Endothelial cell of umbilical vein (primary cell): Measurements from ENCODE around the gene NEURL1B. TPM values are rescaled to one million over a fixed set of nuclear protein-coding genes. Genes with fewer than 3 reads are reported as not detected.

Experiments
- BruUV-seq: library from RNA; stranded (reverse); fragments of 400-500 nt; replicated peaks from 2 replicates; lab custom pipeline; 2021; lab: Mats Ljungman, UMichigan
- CTCF ChIA-PET: fragments of 300-600, 350-600 bp; sonication (Branson Sonifier 250); formaldehyde crosslinking; loops from one replicate; lab custom pipeline; 2021; ENCODE audit warnings: antibody characterized with exemption, inconsistent platforms; lab: Charles Lee
- POLR2A ChIA-PET: fragments of 300-600, 350-600 bp; sonication (Branson Sonifier 250); formaldehyde crosslinking; loops from one replicate; lab custom pipeline; 2021; ENCODE audit warnings: antibody characterized with exemption, inconsistent platforms; lab: Charles Lee
- DNase-seq: peaks from one replicate; pipeline ENCODE4 v3.0.0-alpha.2; 2011; ENCODE audit warnings: low read depth, low spot score
- FAIRE-seq: peaks from 2 replicates; lab custom pipeline; 2011; peaks lifted over from hg19 to GRCh38; lab: Jason Lieb, UNC
- H2AFZ ChIP-seq: 2 replicates; pipeline ENCODE4 v1.6.0; 2012; ENCODE audit warnings: low read depth, low read length, control low read depth, inconsistent platforms
- H3K27ac ChIP-seq: 2 replicates; pipeline ENCODE4 v1.5.1; 2011; ENCODE audit warnings: low read depth, mild to moderate bottlenecking, control low read depth, low read length, moderate library complexity; ENCODE audit not compliant: insufficient read depth
- H3K27me3 ChIP-seq, 2 experiments: 2 replicates each; pipeline versions ENCODE4 v1.6.0 to v1.6.1; 2011; ENCODE audit warnings: low read length in 2 of 2, mixed read lengths in 1 of 2; ENCODE audit not compliant: control insufficient read depth in 2 of 2, insufficient read depth in 2 of 2
- H3K36me3 ChIP-seq, 2 experiments: 2 replicates in 1 of 2; 3 replicates in 1 of 2; pipeline ENCODE4 v1.5.1; 2011; ENCODE audit warnings: low read length in 2 of 2, mild to moderate bottlenecking in 1 of 2, moderate library complexity in 1 of 2; ENCODE audit not compliant: control insufficient read depth in 2 of 2, insufficient read depth in 2 of 2; ENCODE audit errors: extremely low read depth in 1 of 2
- H3K4me1 ChIP-seq: 3 replicates; pipeline ENCODE4 v1.5.1; 2011; ENCODE audit warnings: mild to moderate bottlenecking, low read length; ENCODE audit not compliant: control insufficient read depth, insufficient read depth; ENCODE audit errors: extremely low read depth
- H3K4me2 ChIP-seq: 2 replicates; pipeline ENCODE4 v1.6.1; 2011; ENCODE audit warnings: low read length, control low read depth, mixed read lengths; ENCODE audit not compliant: insufficient read depth
- H3K4me3 ChIP-seq, 3 experiments: fragments of 200-600 bp in 1 of 3; sonication (generic), shearing (Covaris generic) in 1 of 3; replicated peaks in 1 of 3; 2 replicates each; pipeline ENCODE4 v1.5.1; 2011 to 2016; ENCODE audit warnings: control low read depth in 3 of 3, low read length in 3 of 3, mild to moderate bottlenecking in 2 of 3, inconsistent platforms in 1 of 3, low read depth in 1 of 3, moderate library complexity in 1 of 3; ENCODE audit not compliant: insufficient read depth in 1 of 3
- H3K79me2 ChIP-seq: 2 replicates; pipeline ENCODE4 v1.6.0; 2012; ENCODE audit warnings: low read length, inconsistent platforms; ENCODE audit not compliant: control insufficient read depth, insufficient read depth
- H3K9ac ChIP-seq: replicated peaks from 2 replicates; pipeline ENCODE3; 2011; ENCODE audit warnings: low read length, control low read depth; ENCODE audit not compliant: insufficient read depth; ENCODE audit errors: extremely low read depth
- H3K9me1 ChIP-seq: replicated peaks from 3 replicates; pipeline ENCODE4 v1.6.0; 2011; ENCODE audit warnings: mild to moderate bottlenecking, low read length; ENCODE audit not compliant: control insufficient read depth, insufficient read depth; ENCODE audit errors: extremely low read depth
- H3K9me3 ChIP-seq: replicated peaks from 2 replicates; pipeline ENCODE4 v1.5.1; 2012; ENCODE audit warnings: low read length, inconsistent platforms; ENCODE audit not compliant: control insufficient read depth, insufficient read depth
- H4K20me1 ChIP-seq: replicated peaks from 2 replicates; pipeline ENCODE3; 2011; ENCODE audit warnings: mild to moderate bottlenecking, low read length; ENCODE audit not compliant: control insufficient read depth, insufficient read depth; ENCODE audit errors: extremely low read depth
- EZH2 ChIP-seq: IDR thresholded peaks from 2 replicates; pipeline ENCODE4 v1.6.1; 2012; ENCODE audit warnings: borderline replicate concordance, low read depth, mild to moderate bottlenecking, moderate library complexity, low read length, inconsistent platforms; ENCODE audit not compliant: severe bottlenecking
- FOS ChIP-seq: IDR thresholded peaks from 2 replicates; pipeline ENCODE4 v1.6.1; 2011; ENCODE audit warnings: mild to moderate bottlenecking, low read length, moderate library complexity, borderline replicate concordance; ENCODE audit not compliant: insufficient read depth
- GATA2 ChIP-seq: IDR thresholded peaks from 2 replicates; pipeline ENCODE4 v1.7.0; 2011; ENCODE audit warnings: low read depth, mild to moderate bottlenecking, moderate library complexity, mixed read lengths, low read length; ENCODE audit not compliant: insufficient read length, insufficient read depth
- JUN ChIP-seq: IDR thresholded peaks from 2 replicates; pipeline ENCODE4 v1.6.1; 2011; ENCODE audit warnings: borderline replicate concordance, low read depth; ENCODE audit not compliant: insufficient read length, insufficient read depth
- MYC ChIP-seq: IDR thresholded peaks from one replicate; pipeline ENCODE4 v1.6.1; 2011; ENCODE audit warnings: mild to moderate bottlenecking, low read depth, low read length
- POLR2A ChIP-seq: IDR thresholded peaks from 2 replicates; pipeline ENCODE4 v1.6.1; 2012; ENCODE audit warnings: low read depth, mild to moderate bottlenecking, control low read depth, low read length
- POLR2AphosphoS5 ChIP-seq: IDR thresholded peaks from 2 replicates; pipeline ENCODE4 v1.6.1; 2012; ENCODE audit warnings: low read depth, mild to moderate bottlenecking, control low read depth, low read length, moderate library complexity; ENCODE audit not compliant: insufficient read depth
- dilution Hi-C: fragments of 300-500 bp; cut with MboI; formaldehyde crosslinking; loops from one replicate; pipeline ENCODE4 v1.15.0; 2019; ENCODE audit warnings: low sequenced_read_pairs; ENCODE audit not compliant: extremely low pct_ligation_motif_present
- intact Hi-C: fragments of 100-400 bp; cut with micrococcal nuclease; formaldehyde crosslinking; loops from one replicate; pipeline ENCODE4 v1.10.0; 2022
- microRNA-seq: library from miRNA; unstranded; fragments of <30 nt; microRNA quantifications from one replicate; pipeline ENCODE4 v1.2.0, GENCODE V29; 2021; ENCODE audit warnings: borderline number of aligned reads, borderline replicate concordance
- polyA plus RNA-seq, 4 experiments: library from polyadenylated mRNA; depleted of rRNA in 3 of 4; stranded (reverse) in 3 of 4; unstranded in 1 of 4; fragments of >200 nt; gene quantifications; 2 replicates each; pipeline versions ENCODE4 v1.2.1 to v1.2.3, GENCODE V29; 2011 to 2012; ENCODE audit warnings: missing spikeins in 1 of 4
- small RNA-seq: library from RNA; depleted of rRNA; stranded (forward); fragments of <200 nt; gene quantifications from one replicate; pipeline ENCODE3, GENCODE V24; 2012; ENCODE audit warnings: low replicate concordance, low read depth; ENCODE audit not compliant: insufficient read depth, insufficient read length
- total RNA-seq: library from RNA; stranded (reverse); gene quantifications from 2 replicates; pipeline ENCODE4 v1.2.3, GENCODE V29; 2021
- TF ChIP-seq, protein P1 (sequence below): IDR thresholded peaks from 2 replicates; pipeline ENCODE4 v1.6.1; 2011; ENCODE audit not compliant: insufficient read depth, insufficient read length
- TF ChIP-seq, protein P2 (sequence below), 2 donors: IDR thresholded peaks; 1 replicate in 1 of 2; 2 replicates in 1 of 2; pipeline ENCODE4 v1.5.1; 2011; ENCODE audit warnings: low read length in 2 of 2, mild to moderate bottlenecking in 2 of 2, moderate library complexity in 2 of 2, control low read depth in 1 of 2, inconsistent platforms in 1 of 2, low read depth in 1 of 2; ENCODE audit not compliant: insufficient read depth in 1 of 2; ENCODE audit errors: extremely low read depth in 1 of 2

The NEURL1B gene
- total and polyA plus RNA-seq, 2 donors (not counting 3 experiments of a cell fraction or from before 2014, with no cell fraction given): 0.44 to 1.6 TPM

DNA sequence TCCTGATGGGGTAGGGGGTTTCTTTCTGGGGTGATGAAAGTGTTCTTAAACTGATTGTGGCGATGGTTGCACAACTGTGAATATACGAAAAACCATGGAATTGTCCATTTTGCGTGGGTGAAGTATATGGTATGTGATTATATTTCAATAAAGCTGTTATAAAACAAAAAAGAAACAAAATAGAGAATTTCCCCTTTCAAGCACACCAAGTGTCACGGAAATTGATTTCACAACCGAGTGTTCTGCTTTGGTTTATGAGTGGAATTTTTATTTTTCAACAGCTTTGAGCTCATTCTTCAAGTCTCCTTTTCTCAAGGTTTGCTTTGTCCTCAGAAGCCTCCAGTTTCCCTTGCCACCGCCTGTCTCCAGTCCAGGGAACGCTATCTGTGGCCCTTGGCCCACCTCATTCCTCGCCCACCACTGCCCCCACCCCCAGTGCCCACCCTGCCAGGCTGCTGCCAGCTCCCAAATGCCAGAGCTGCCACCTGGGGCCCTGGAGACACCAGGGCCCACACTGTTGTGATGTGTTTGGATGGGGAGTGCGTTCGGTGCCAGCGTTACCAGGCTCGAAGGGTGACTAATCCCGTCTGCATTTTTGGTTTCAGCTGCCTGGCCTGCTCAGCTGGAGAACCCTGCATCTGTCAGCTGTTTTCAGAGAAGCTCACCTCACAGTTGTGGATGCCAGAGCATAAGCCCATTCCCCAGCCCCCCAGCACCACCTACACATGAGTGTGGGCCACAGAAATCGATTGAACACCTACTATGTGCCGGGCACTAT lies 99.6 kb downstream of the NEURL1B start:
- no peak for TF ChIP-seq POLR2AphosphoS5
- TF ChIP-seq JUN: no peak
- TF ChIP-seq, protein P1, sequence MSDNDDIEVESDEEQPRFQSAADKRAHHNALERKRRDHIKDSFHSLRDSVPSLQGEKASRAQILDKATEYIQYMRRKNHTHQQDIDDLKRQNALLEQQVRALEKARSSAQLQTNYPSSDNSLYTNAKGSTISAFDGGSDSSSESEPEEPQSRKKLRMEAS: no peak
- no peak for TF ChIP-seq POLR2A
- TF ChIP-seq, protein P2, sequence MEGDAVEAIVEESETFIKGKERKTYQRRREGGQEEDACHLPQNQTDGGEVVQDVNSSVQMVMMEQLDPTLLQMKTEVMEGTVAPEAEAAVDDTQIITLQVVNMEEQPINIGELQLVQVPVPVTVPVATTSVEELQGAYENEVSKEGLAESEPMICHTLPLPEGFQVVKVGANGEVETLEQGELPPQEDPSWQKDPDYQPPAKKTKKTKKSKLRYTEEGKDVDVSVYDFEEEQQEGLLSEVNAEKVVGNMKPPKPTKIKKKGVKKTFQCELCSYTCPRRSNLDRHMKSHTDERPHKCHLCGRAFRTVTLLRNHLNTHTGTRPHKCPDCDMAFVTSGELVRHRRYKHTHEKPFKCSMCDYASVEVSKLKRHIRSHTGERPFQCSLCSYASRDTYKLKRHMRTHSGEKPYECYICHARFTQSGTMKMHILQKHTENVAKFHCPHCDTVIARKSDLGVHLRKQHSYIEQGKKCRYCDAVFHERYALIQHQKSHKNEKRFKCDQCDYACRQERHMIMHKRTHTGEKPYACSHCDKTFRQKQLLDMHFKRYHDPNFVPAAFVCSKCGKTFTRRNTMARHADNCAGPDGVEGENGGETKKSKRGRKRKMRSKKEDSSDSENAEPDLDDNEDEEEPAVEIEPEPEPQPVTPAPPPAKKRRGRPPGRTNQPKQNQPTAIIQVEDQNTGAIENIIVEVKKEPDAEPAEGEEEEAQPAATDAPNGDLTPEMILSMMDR (IDR thresholded peaks at IDR 0.05; ENCODE audit: extremely low read depth in 1 of 2, insufficient read depth in 1 of 2, low read depth in 1 of 2, low read length in 2 of 2): no peak
- TF ChIP-seq MYC: no peak
- TF ChIP-seq FOS: no peak
- no peak for TF ChIP-seq GATA2
- TF ChIP-seq EZH2: no peak
- DNase-seq: no peak
- Histone ChIP-seq H3K79me2 (no peaks in the 10 kb centered on the region), H3K4me3 (no peak overlapping the region), H3K36me3 (no peaks in the 10 kb centered on the region), H2AFZ (no peak overlapping the region), H3K4me1 (peaks cover 2% of the 10 kb centered on the region), H3K9ac (no peak overlapping the region), H3K9me3 (no peaks in the 10 kb centered on the region), H3K9me1 (no peaks in the 10 kb centered on the region), H3K27ac (no peak overlapping the region), H4K20me1 (no peaks in the 10 kb centered on the region), H3K27me3 (no peaks in the 10 kb centered on the region), H3K4me2 (no peak overlapping the region)
- dilution Hi-C loops: no loop called here
- intact Hi-C loops: no loop called here
- no TSS peak for BruUV-seq
- ChIA-PET CTCF (interaction anchor here (0.7 to 1.3 kb wide), 5 partner anchors 18 to 32 kb away, joined by 3 read pairs; no protein-coding TSS in a partner anchor), POLR2A (no interaction called here)
- FAIRE-seq: no peak

Small RNA genes lying within 50 kb of the gene (microRNA-seq; reads per million reads assigned to microRNA genes)
- not detected for gene MIR5003

Small RNA genes lying within 50 kb of the gene (small RNA-seq; reads per million reads assigned to genes)
- not detected for gene AC027309.2
- gene MIR5003: not detected

Other genes with a start within 250 kb of the NEURL1B start
- 66.3 and 71.8 TPM in 2 replicates for gene SH3PXD2B, start 186.7 kb upstream of the NEURL1B start, total RNA-seq
- gene SH3PXD2B, start 186.7 kb upstream of the NEURL1B start, polyA plus RNA-seq: 23.5 and 24.7 TPM in 2 replicates
- gene DUSP1, start 129.9 kb downstream of the NEURL1B start, total RNA-seq: 36.1 and 46.5 TPM in 2 replicates
- 157 and 196 TPM in 2 replicates for gene DUSP1, start 129.9 kb downstream of the NEURL1B start, polyA plus RNA-seq
- 105 and 118 TPM in 2 replicates for gene ERGIC1, start 193.0 kb downstream of the NEURL1B start, total RNA-seq
- 109 and 115 TPM in 2 replicates for gene ERGIC1, start 193.0 kb downstream of the NEURL1B start, polyA plus RNA-seq